Mucosa of rectum (tissue), 2 donors: Measurements from ENCODE around the gene GAGE13.
A peak's percentile ranks its signal among the peaks of the same experiment; 100 is the strongest.
"Not testable (repeated sequence)": the region's sequence is repeated elsewhere in the genome, so short reads cannot be mapped to it uniquely, and the experiment has no call there.

Experiments
- H3K27ac ChIP-seq, 2 donors: one replicate each; pipeline ENCODE4 v1.7.0; 2013; ENCODE audit warnings: inconsistent platforms in 2 of 2, low read depth in 2 of 2, low read length in 2 of 2
- H3K27me3 ChIP-seq, 2 donors: one replicate each; pipeline ENCODE4 v1.7.0; 2013; ENCODE audit warnings: low read length in 2 of 2; ENCODE audit not compliant: control insufficient read depth in 2 of 2, insufficient read depth in 2 of 2
- H3K36me3 ChIP-seq, 2 donors: one replicate each; pipeline ENCODE4 v1.7.0; 2013; ENCODE audit warnings: low read length in 2 of 2; ENCODE audit not compliant: control insufficient read depth in 2 of 2, insufficient read depth in 2 of 2
- H3K4me1 ChIP-seq, 2 donors: one replicate each; pipeline ENCODE4 v1.7.0; 2013; ENCODE audit warnings: low read length in 2 of 2, mild to moderate bottlenecking in 1 of 2; ENCODE audit not compliant: control insufficient read depth in 2 of 2, insufficient read depth in 2 of 2
- H3K4me3 ChIP-seq, 2 donors: one replicate each; pipeline ENCODE4 v1.7.0; 2013; ENCODE audit warnings: low read length in 2 of 2
- H3K9ac ChIP-seq, 2 donors: one replicate each; pipeline ENCODE4 v1.7.0; 2013; ENCODE audit warnings: low read length in 2 of 2, low read depth in 1 of 2, mild to moderate bottlenecking in 1 of 2
- H3K9me3 ChIP-seq, 2 donors: one replicate each; pipeline ENCODE4 v1.7.0; 2013; ENCODE audit warnings: low read length in 2 of 2; ENCODE audit not compliant: control insufficient read depth in 2 of 2
- donor health status: healthy.
- donor health status: Normal muscosa, but diverticular disease.

Gene GAGE13

GRCh38 chrX:49300703-49301102 lies 30.7 kb upstream of the GAGE13 start:
- no peak overlapping the region for H3K9ac ChIP-seq
- no peak overlapping the region for H3K4me3 ChIP-seq
- no peaks in the 10 kb centered on the region for H3K36me3 ChIP-seq
- H3K27ac ChIP-seq = no peak overlapping the region
- H3K27me3 ChIP-seq = no peaks in the 10 kb centered on the region
- H3K4me1 ChIP-seq = no peaks in the 10 kb centered on the region
- H3K9me3 ChIP-seq = no peaks in the 10 kb centered on the region

DNA sequence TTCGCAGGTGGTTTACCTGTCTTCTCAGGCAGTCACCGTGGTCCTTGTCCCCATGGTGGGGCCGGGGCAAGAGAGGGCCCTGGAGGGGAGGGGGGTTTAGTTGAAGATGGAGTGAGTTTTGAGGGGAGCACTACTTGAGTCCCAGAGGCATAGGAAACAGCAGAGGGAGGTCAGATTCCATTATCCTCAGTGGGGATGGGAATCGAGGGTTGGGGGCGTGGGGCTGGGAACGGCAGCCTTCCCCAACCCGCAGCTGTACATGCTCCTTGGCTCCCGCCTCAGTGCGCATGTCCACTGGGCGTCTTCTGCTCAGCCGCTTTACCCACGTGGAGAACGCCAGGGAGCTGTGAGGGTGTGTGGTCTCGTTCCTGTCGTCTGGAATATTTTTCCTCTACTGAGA lies 28.0 kb upstream of the GAGE13 start, which contains the start of gene GAGE10:
Gene GAGE10 (plus strand): TSS at position 301 of the 400 bp plus-strand sequence. CDS start 1,214 bp downstream, outside the sequence.
- no peak within 1 kb of the TSS for H3K9ac ChIP-seq
- H3K9me3 ChIP-seq = no peaks in the 10 kb centered on the region
- no peak within 1 kb of the TSS for H3K27ac ChIP-seq
- no peak within 1 kb of the TSS for H3K4me3 ChIP-seq
- H3K4me1 ChIP-seq = no peaks in the 10 kb centered on the region
- no peaks in the 10 kb centered on the region for H3K27me3 ChIP-seq
- H3K36me3 ChIP-seq = no peaks in the 10 kb centered on the region

GRCh38 chrX:49307775-49308174 lies 23.6 kb upstream of the GAGE13 start:
- H3K9me3 ChIP-seq, H3K4me1 ChIP-seq, H3K36me3 ChIP-seq, H3K9ac ChIP-seq, H3K4me3 ChIP-seq, H3K27ac ChIP-seq, H3K27me3 ChIP-seq: not testable (repeated sequence)

- peak overlapping the region; percentile 14 to 17 for H3K9ac ChIP-seq
Measured at GRCh38 chrX:49308604-49309269, 22.6 kb upstream of the GAGE13 start.

GRCh38 chrX:49309401-49309981 lies 21.9 kb upstream of the GAGE13 start:
- Histone ChIP-seq H3K9me3 (no peaks in the 10 kb centered on the region), H3K27ac (peak overlapping the region in 1 of 2 donors; percentile 29), H3K4me3 (peak overlapping the region; percentile 62 to 67), H3K27me3 (peaks cover 0 to 5% of the 10 kb centered on the region in 2 donors), H3K36me3 (no peaks in the 10 kb centered on the region), H3K9ac (peak overlapping the region; percentile 27 to 41), H3K4me1 (peaks cover 0 to 9% of the 10 kb centered on the region in 2 donors)

More at GRCh38 chrX:49308604-49309269, 22.6 kb upstream of the GAGE13 start:
- Histone ChIP-seq H3K27ac (peak overlapping the region in 1 of 2 donors; percentile 29), H3K9me3 (no peaks in the 10 kb centered on the region), H3K4me1 (peaks cover 0 to 9% of the 10 kb centered on the region in 2 donors), H3K27me3 (peaks cover 0 to 5% of the 10 kb centered on the region in 2 donors), H3K4me3 (peak overlapping the region; percentile 62 to 67), H3K36me3 (no peaks in the 10 kb centered on the region)

GRCh38 chrX:49310371-49310770 lies 21.0 kb upstream of the GAGE13 start:
- Histone ChIP-seq H3K27ac (no peak overlapping the region), H3K27me3 (peaks cover 0 to 5% of the 10 kb centered on the region in 2 donors), H3K36me3 (no peaks in the 10 kb centered on the region), H3K9me3 (no peaks in the 10 kb centered on the region), H3K4me3 (no peak overlapping the region), H3K9ac (no peak overlapping the region), H3K4me1 (peaks cover 0 to 9% of the 10 kb centered on the region in 2 donors)

DNA sequence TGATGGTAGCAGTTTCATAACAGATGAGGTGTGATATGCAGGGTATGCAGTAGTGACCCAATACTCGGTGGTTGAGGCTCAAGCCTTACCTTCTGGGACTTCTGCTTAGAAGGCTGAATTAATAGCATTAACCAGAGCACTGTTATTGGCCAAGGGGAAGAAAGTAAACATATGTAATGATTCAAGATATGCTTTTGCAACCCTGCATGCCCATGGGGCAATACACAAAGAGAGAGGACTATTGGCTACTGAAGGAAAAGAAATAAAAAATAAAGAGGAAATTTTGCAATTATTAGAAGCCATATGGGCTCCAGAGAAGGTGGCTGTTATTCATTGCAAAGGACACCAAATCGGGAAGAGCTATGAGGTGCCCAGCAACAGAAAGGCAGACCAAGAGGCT lies 19.2 kb upstream of the GAGE13 start:
- Histone ChIP-seq H3K4me1 (peaks cover 0 to 9% of the 10 kb centered on the region in 2 donors), H3K36me3 (no peaks in the 10 kb centered on the region), H3K27ac (no peak overlapping the region), H3K4me3 (no peak overlapping the region), H3K9me3 (no peaks in the 10 kb centered on the region), H3K9ac (no peak overlapping the region), H3K27me3 (peaks cover 0 to 5% of the 10 kb centered on the region in 2 donors)

GRCh38 chrX:49316085-49316484 lies 15.3 kb upstream of the GAGE13 start:
- H3K9ac ChIP-seq = no peak overlapping the region
- no peaks in the 10 kb centered on the region for H3K36me3 ChIP-seq
- no peaks in the 10 kb centered on the region for H3K4me1 ChIP-seq
- H3K4me3 ChIP-seq = no peak overlapping the region
- H3K9me3 ChIP-seq = no peaks in the 10 kb centered on the region
- H3K27me3 ChIP-seq = peaks cover 0 to 3% of the 10 kb centered on the region in 2 donors
- H3K27ac ChIP-seq = no peak overlapping the region

DNA sequence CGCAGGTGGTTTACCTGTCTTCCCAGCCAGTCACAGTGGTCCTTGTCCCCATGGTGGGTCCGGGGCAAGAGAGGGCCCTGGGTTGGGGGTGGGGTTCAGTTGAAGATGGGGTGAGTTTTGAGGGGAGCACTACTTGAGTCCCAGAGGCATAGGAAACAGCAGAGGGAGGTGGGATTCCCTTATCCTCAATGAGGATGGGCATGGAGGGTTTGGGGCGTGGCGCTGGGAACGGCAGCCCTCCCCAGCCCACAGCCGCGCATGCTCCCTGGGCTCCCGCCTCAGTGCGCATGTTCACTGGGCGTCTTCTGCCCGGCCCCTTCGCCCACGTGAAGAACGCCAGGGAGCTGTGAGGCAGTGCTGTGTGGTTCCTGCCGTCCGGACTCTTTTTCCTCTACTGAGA lies 9.6 kb upstream of the GAGE13 start, which contains the start of gene GAGE12J:
Gene GAGE12J (plus strand): TSS at position 301 of the 400 bp plus-strand sequence. CDS start 1,157 bp downstream, outside the sequence.
- H3K4me3 ChIP-seq, H3K4me1 ChIP-seq, H3K27me3 ChIP-seq, H3K27ac ChIP-seq, H3K9ac ChIP-seq, H3K9me3 ChIP-seq, H3K36me3 ChIP-seq: not testable (repeated sequence)

GRCh38 chrX:49322266-49322665 lies 9.1 kb upstream of the GAGE13 start:
- H3K36me3 ChIP-seq, H3K9ac ChIP-seq, H3K4me1 ChIP-seq, H3K27ac ChIP-seq, H3K4me3 ChIP-seq, H3K9me3 ChIP-seq, H3K27me3 ChIP-seq: not testable (repeated sequence)
